ENCODE measurements around the gene MOGAT3. TPM values are rescaled to one million over a fixed set of nuclear protein-coding genes. Genes with fewer than 3 reads are reported as not detected.

The MOGAT3 gene
- total RNA-seq, 1 experiment from 2014 or later: not detected

GRCh38 chr7:101218236-101219125 lies 17.6 kb upstream of the MOGAT3 start:
- no peaks in the 10 kb centered on the region for H3K9me3 ChIP-seq (ENCODE audit: insufficient read depth, low read depth)
- ChIA-PET CTCF (interaction anchor here (0.8 to 1.7 kb wide), 4 partner anchors 26 to 74 kb away, joined by 3 to 22 read pairs (median 8); partner anchors contain the start of gene FIS1), POLR2A (ENCODE audit: unreplicated experiment) (interaction anchor here (0.6 to 1.7 kb wide), 11 partner anchors 14 to 790 kb away, joined by 3 to 61 read pairs (median 3); partner anchors contain the start of genes SERPINE1 and ZCWPW1)
- no peak overlapping the region for H3K27ac ChIP-seq
- no peaks in the 10 kb centered on the region; the same call in 1 of the 2 replicates for H4K20me1 ChIP-seq (ENCODE audit: insufficient read depth)
- peak overlapping the region; percentile 83 for H3K4me2 ChIP-seq
- H3K4me1 ChIP-seq (replicated peaks; ENCODE audit: insufficient read depth): 0 out of 2 replicates have a peak, but pooled peaks cover 12% of the 10 kb centered on the region
- BruUV-seq (replicated peaks): TSS peak; percentile 51
- no peaks in the 10 kb centered on the region for H3K9me2 ChIP-seq (ENCODE audit: insufficient read depth)
- H3K79me2 ChIP-seq (ENCODE audit: low read depth): peaks cover 38% of the 10 kb centered on the region
- peak overlapping the region; percentile 82 for H3K4me3 ChIP-seq
- TF ChIP-seq CTCF (conservative IDR thresholded peaks at IDR 0.05) (no peak), EZH2 (IDR thresholded peaks at IDR 0.05; ENCODE audit: low read depth) (no peak)
- H2AFZ ChIP-seq: peak overlapping the region; percentile 94
- no peaks in the 10 kb centered on the region for H3K36me3 ChIP-seq (ENCODE audit: low read depth)
- no peaks in the 10 kb centered on the region for H3F3A ChIP-seq (ENCODE audit: insufficient read depth, low read depth)
- no peaks in the 10 kb centered on the region for H3K27me3 ChIP-seq (ENCODE audit: insufficient read depth, low read depth)
- intact Hi-C loops (cut with micrococcal nuclease; ENCODE audit: unreplicated experiment): loop anchor here (1.0 kb wide), 2 partner anchors 14 to 26 kb away; no protein-coding TSS in a partner anchor
- DNase-seq: no peak

GRCh38 chr7:101217388-101218235 lies 16.8 kb upstream of the MOGAT3 start, which contains the start of the genes PLOD3 and ZNHIT1:
TSS of gene PLOD3 (minus strand) at chr7:101217581. CDS start at chr7:101217274, 307 bp downstream.
TSS of gene ZNHIT1 (plus strand) at chr7:101218165. CDS start at chr7:101218196, 31 bp downstream.
- Histone ChIP-seq H3K9me3 (ENCODE audit: insufficient read depth, low read depth) (no peaks in the 10 kb centered on the region), H3K27ac (peak within 1 kb of the TSS; percentile 80), H3K4me1 (replicated peaks; ENCODE audit: insufficient read depth) (0 out of 2 replicates have a peak, but pooled peaks cover 12% of the 10 kb centered on the region), H3K9me2 (ENCODE audit: insufficient read depth) (no peaks in the 10 kb centered on the region), H4K20me1 (ENCODE audit: insufficient read depth) (no peaks in the 10 kb centered on the region; the same call in 1 of the 2 replicates), H3K4me3 (peak within 1 kb of the TSS; percentile 82), H3F3A (ENCODE audit: insufficient read depth, low read depth) (no peaks in the 10 kb centered on the region), H2AFZ (peak within 1 kb of the TSS; percentile 94), H3K79me2 (ENCODE audit: low read depth) (peaks cover 38% of the 10 kb centered on the region), H3K36me3 (ENCODE audit: low read depth) (no peaks in the 10 kb centered on the region), H3K27me3 (ENCODE audit: insufficient read depth, low read depth) (no peaks in the 10 kb centered on the region), H3K4me2 (peak within 1 kb of the TSS; percentile 83)
- no TSS peak for BruUV-seq (replicated peaks)
- peak; percentile 92 to 95 for DNase-seq
- TF ChIP-seq EZH2 (IDR thresholded peaks at IDR 0.05; ENCODE audit: low read depth) (no peak), CTCF (conservative IDR thresholded peaks at IDR 0.05) (no peak)
- CTCF ChIA-PET: interaction anchor here (0.5 to 1.7 kb wide), 10 partner anchors 17 to 492 kb away, joined by 3 to 22 read pairs (median 6); partner anchors contain the start of genes FIS1, IFT22 and VGF
- intact Hi-C loops (cut with micrococcal nuclease; ENCODE audit: unreplicated experiment): loop anchor here (1.0 kb wide), 3 partner anchors 15 to 35 kb away; no protein-coding TSS in a partner anchor
- POLR2A ChIA-PET (ENCODE audit: unreplicated experiment): interaction anchor here (0.6 to 1.7 kb wide), 15 partner anchors 12 to 789 kb away, joined by 3 to 61 read pairs (median 5); partner anchors contain the start of genes SERPINE1 and ZCWPW1
